T-helper 1 cell treated with Interleukin-12 subunit alpha and Interleukin-12 subunit beta and Interleukin-4 antibody, amounts not matched to agents 30 ng/mL and 1 ng/mL, for 36 hours (primary cell): Measurements from ENCODE around the gene SCAND1. TPM values are rescaled to one million over a fixed set of nuclear protein-coding genes. Genes with fewer than 3 reads are reported as not detected.
"Not testable (repeated sequence)": the region's sequence is repeated elsewhere in the genome, so short reads cannot be mapped to it uniquely, and the experiment has no call there.

Experiments
- intact Hi-C: fragments of 100-400 bp; cut with micrococcal nuclease; formaldehyde crosslinking; loops from one replicate; pipeline ENCODE4 v1.15.1; 2024
- total RNA-seq: library from RNA; stranded (reverse); gene quantifications from 2 replicates; pipeline ENCODE4 v1.2.3, GENCODE V29; 2022

SCAND1 gene
- total RNA-seq, result 41.0 and 43.3 TPM in 2 replicates

DNA sequence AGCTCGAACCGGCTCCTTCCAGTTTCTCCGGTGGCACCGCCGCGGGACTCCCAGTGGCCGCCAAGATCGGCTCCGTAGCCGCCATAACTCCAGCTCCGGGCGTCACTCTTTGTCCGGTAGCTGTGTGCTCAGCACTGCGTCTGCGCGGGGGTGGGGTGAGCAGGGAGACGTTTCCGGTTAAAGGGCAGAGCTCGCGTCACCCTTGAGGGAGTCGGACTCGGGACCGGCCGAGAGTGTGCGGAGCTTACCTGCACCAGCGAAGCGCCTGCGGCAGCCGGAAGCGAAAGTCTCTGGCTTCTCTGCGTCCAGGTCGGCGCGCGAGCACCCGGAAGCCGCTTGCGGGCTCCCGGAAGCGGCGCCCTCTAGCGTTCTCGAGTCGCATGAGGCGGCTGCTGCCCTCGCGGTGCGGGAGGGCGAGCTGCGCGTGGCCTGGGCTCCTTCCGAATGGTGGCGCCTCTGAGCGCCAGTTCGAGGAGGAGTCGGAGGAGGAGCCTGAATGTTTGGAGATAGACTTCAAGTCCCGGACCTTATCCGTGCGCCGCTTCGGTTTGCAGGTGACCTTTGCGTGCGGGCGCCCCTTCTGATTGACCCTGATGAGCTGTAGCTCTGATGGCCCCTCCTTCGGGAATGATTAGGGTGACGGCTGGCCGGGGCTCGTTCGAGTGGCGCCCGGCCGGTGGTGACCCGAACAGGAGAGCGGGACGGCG lies at the start of gene SCAND1:
SCAND1 (minus strand) TSS at position 303 of the 707 bp plus-strand sequence; CDS start at position 85, 218 bp downstream.
- intact Hi-C loops, result loop anchor here (1.0 to 10.0 kb wide), 16 partner anchors 41 to 1960 kb away; partner anchors contain the start of genes CEP250, CPNE1, EDEM2 and EIF6

DNA sequence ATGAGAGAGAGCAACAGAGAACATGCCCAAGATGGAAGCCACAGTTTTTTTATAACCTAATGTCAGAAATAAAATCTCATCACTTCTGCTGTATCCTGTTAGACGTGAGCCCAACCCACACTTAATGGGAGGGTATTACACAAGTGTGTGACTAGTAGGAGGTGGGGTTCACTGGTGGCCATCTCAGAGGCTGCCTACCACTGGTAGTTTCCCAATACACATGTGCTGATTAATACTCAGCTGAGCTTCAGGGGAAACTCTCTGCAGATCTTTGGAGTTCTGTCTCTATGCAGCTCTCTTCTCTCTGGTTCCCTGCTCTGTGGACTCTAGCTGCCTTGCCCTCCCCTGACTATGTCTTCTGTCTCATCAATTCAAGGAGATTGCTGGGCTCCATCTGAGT lies 49.7 kb upstream of the SCAND1 start:
- intact Hi-C loops, result no loop called here

DNA sequence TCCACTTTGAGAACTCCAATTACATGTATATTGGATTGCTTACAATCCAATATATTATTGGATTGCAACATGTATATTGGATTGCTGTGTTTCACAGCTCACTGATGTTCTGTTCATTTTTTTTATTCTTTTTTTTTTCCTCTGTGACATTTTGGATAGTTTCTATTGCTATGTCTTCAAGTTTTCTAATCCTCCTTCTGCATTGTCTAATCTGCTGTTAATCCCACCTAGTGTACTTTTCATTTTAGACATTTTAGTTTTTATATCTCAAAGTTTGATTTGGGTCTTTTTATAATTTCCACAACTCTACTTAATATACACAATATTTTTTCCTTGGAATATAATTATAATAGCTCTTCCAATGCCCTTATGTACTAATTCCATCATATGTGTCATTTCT lies 48.6 kb upstream of the SCAND1 start:
- intact Hi-C loops, result no loop called here

DNA sequence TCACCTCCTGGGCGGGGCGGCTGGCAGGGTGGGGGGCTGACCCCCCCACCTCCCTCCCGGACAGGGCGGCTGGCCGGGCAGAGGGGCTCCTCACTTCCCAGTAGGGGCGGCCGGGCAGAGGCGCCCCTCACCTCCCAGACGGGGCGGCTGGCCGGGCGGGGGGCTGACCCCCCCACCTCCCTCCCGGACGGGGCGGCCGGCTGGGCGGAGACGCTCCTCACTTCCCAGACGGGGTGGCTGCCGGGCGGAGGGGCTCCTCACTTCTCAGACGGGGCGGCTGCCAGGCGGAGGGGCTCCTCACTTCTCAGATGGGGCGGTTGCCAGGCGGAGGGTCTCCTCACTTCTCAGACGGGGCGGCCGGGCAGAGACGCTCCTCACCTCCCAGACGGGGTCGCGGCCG lies 47.0 kb upstream of the SCAND1 start:
- intact Hi-C loops, result not testable (repeated sequence)

DNA sequence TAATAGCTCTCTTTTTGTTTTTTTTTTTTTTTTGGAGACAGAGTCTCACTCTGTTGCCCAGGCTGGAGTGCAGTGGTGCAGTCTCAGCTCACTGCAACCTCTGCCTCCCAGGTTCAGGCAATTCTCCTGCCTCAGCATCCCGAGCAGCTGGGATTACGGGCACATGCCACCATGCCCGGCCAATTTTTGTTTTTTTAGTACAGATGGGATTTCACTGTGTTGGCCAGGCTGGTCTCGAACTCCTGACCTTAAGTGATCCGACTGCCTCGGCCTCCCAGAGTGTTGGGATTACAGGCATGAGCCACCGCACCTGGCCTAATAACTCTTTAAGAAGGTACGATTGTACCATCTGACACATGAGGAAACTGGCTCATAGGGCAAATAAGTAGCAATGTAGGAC lies 42.2 kb upstream of the SCAND1 start:
- intact Hi-C loops, result not testable (repeated sequence)

DNA sequence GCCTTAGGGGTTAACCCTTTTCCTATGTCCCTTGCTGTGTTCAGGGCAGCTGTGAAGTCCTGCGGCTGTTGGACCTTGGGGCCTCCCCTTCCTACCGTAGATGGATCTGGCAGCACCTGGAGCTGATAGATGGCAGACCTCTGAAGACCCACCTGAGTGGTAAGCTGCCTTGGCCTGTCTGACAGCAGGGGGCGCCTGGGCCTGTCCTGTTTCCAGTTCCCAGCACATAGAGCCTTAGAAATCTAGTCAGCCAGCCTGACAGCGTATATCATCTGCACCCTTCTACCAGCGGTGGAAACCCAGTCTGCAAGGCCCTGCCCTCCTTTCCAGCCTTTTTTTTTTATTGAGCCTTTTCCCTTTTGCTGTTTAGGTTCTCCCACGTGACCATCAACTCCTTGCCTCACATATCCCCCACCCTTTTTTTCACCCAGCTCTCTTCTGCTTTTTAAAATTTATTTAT lies 40.7 kb upstream of the SCAND1 start:
- intact Hi-C loops, result loop anchor here (1.0 kb wide), 4 partner anchors 41 to 444 kb away; partner anchors contain the start of gene SCAND1

DNA sequence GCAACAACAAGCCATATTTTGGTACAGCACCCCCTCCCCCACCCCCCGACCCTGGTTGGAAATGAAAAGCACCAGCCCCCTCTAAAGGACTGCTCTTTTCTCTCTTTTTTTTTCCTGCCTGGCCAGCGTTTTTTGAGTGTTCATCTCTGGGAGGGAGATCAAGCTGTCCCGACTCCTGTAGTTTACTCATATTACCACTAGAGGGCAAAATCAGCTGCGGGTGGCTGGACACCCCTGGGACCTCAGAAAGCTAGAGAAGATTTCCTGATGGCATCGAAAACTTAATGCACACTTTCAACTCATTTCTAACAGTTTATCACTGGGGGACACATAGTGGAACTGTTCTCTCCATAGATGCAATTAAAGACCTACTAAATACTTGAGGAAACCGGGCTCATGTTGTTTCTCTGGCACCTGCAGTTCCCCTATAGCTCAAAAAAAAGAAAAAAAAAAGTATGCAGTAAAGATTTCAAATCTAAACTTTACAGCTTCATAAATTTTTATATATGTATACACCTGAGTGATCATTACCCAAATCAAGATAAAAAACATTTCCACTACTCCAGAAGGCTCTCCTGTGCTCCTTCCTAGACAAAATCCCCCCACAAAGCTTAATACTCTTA lies 38.5 kb upstream of the SCAND1 start:
- intact Hi-C loops, result loop anchor here (1.0 to 2.0 kb wide), 3 partner anchors 72 to 530 kb away; no protein-coding TSS in a partner anchor

DNA sequence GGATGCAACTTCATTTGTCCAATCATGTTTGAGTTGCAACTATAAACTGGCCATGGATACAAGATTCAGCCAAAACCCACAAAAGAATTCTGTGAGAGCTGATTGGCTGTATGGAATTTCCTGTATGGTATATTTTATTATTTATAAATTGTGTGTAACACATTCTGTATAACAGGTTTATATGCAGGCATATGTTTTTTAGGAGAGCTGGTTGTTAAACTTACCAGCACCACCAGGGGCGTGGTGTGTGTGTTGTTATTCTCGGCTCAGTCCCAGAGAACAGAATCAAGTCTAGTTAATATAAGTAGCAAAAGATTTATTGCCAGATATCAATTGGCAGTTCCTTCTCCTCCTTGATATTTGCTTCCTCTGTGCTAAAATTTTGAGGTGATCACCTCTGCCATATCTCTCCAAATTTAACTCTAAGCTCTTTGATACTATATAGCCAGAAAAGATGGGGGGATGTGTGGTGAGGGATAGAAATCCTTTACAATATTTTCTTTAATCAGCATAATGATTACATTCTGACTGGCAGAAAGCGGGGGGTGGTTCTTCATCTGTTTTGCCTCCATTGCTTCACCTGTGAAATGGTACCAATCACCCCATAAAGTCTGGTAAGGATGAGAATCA lies 37.0 kb upstream of the SCAND1 start:
- intact Hi-C loops, result no loop called here

DNA sequence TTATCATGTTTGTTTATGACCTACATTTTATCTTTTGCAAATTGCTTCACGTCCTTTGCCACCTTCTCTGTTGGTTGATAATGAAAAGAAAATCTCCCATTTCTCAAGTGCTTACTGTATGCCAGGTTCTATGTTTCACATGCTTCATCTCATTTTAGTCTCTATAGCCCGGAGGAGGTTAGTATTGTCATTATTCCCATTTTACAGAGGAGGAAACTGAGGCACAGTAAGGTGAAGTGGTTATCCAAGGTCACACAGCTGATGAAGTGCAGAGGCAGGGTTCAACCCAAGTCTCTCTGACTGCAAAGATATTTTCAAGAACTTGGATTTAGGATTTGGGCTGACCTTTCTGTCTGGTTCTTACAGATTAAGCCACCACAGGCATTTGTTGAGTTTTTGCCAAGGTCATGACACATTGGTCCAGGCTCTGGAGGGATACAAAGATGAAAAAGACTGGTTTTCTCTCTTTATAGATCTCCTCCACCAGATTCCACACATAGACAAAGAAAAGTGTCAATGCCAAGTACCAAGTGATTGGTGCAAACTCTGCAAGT lies 34.7 kb upstream of the SCAND1 start:
- intact Hi-C loops, result no loop called here

DNA sequence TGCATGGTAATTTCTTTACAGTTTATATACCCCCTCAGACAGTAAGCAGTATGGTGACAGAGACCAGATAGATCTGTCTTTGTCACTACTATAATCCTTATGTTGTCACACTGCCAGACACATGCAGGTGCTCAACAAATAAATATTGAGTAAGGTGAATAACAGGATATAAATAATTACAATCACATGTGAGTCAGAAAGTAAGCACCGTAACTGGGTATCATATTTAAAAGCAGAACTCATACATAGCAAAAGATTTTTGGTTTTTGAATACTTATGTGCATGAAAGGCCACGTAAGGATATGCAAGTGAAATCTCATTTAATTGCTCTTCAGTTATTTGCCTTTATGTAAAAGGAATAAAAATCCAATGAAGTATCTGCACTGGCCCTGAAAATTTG lies 31.5 kb upstream of the SCAND1 start:
- intact Hi-C loops, result no loop called here

DNA sequence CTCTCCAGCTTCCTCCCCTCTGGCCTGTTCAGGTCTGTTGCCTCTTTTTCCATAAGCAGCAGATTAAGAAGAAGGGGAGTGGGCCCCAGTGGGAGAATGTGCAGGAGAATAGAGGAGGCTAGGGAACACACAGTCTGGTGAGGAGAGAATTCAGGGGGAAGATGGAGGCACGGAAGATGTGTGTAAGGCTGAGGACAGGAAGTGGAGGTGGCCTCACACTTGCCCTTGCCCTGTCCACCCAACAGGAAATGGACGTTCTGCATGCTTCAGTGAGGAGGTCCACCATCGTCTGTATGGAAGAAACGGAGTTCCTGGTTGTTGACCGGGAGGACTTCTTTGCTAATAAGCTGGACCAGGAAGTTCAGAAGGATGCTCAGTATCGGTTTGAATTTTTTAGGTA lies 30.1 kb upstream of the SCAND1 start:
- intact Hi-C loops, result no loop called here

DNA sequence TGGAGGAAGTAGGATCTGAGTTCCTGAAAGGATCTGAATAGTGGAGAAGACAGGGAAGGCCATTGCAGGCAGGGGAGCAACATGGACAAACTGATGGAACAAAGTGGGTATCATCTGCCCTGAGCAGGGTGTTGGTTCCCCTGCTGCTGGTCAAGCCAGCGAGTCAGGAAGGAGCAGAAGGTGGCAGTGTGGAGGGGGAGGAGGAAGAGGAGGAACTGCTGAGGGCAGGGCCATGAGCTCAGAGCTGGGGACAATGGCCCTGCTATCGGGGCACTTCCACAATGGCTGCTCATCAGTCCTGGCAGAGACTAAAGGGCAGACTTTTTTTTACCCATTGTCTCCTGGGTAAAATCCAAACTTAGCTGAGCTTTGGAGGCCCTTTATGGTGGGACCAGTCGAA lies 27.7 kb upstream of the SCAND1 start:
- intact Hi-C loops, result no loop called here

DNA sequence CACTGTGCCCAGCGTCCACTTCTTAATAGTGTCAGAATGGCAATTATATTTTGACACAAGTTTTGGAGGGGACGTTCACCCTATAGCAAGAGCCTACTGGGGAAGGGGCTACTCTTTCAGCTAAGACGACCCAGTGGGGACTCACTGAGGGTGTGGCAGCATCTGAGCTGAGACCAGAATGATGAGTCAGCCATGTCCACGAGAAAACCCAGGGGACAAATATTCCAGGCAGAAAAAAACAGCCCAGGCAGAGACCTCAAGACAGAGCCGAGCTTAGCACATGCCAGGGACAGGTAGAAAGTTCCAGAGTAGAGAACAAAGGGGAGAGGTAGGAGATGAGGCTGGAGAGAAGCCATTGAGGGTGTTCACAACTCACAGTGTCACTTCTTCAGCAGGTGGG lies 25.2 kb upstream of the SCAND1 start:
- intact Hi-C loops, result no loop called here

DNA sequence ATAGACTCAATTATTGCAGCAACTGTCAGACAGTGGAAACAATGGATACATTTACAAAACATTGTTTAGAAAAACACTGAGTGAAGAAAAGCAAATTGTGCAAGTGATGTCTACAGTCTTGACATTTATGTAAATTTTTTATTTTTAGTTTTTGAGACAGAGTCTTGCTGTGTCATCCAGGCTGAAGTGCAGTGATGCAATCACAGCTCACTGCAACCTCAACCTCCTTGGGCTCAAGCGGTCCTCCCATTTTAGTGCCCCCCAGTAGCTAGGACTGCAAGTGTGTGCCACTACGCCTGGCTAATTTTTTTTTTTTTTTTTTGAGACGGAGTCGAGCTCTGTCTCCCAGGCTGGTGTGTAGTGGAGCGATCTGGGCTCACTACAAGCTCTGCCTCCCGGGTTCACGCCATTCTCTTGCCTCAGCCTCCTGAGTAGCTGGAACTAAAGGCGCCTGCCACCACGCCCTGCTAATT lies 23.8 kb upstream of the SCAND1 start:
- intact Hi-C loops, result no loop called here

DNA sequence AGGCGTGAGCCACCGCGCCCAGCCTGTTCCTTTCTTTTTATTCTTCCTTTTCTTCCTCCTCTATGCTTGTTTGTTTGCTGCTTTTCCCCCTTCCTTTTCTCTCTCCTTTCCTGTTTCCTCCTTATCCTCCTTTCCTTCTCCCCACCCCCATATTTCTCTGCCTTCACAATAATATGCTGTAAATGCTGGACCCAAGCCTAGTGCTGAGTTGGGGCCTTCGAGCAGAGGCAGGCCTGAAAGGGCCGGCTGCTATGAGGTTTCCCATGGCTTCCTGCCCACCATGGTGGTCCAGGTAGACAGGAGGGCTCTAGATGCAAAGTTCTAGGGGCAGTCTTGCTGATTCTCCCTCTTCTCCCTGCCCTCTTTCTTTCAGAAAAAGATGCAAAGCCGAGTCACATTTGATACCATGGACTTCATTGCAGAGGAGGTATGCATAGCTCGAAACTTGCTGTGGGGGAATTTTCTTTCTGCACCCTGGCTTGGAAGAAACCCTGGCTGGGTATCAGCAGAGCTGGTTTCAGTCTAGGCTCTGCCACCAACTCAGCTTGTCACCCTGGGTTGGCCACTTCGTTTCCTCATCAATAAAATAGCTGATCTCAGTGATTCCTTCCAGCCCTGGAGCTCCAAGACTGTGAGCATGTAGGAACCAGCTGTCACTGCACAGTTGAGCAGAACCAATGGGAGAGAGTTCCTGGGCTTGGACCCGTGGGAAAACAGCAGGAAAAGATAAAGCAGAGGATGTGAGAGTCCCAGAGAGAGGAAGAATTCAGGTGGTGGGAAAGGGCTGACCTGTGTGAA lies 21.5 kb upstream of the SCAND1 start:
- intact Hi-C loops, result no loop called here

DNA sequence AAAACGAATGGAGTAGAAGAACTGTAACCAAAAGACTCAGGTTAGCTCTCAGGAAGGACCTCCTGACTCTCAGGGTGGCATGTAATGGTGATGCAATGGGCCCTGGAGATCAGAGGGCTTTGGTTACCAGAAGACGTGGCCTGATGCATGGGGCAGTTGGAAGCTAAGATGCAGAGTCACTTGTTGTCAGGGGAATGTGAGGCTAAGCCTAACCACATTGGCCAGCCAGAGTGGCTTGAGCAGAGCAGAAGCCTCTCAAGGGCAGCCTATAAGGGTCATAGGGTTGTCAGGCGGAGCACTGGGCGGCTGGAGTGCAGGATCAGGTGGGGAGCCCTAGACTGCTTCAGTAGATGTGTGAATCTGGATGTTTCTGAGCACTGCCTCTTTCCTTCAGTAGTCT lies 20.0 kb upstream of the SCAND1 start:
- intact Hi-C loops, result no loop called here

DNA sequence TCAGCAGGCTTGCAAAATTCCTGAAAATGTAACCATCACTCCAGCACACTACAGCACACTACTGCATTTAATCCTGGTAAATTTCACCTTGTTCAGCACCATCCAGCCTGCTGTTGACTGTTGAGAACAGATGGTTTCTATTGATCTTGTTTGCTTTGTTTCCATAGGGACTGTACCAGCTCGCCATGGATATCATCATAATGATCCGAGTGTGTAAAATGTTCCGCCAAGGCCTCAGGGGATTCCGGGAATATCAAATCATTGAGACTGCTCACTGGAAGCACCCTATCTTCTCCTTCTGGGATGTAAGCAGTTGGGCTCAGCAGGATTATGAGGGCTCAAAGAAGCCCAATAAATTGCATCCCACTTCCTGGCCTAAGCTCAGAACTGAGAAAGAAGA lies 18.2 kb upstream of the SCAND1 start:
- intact Hi-C loops, result no loop called here

DNA sequence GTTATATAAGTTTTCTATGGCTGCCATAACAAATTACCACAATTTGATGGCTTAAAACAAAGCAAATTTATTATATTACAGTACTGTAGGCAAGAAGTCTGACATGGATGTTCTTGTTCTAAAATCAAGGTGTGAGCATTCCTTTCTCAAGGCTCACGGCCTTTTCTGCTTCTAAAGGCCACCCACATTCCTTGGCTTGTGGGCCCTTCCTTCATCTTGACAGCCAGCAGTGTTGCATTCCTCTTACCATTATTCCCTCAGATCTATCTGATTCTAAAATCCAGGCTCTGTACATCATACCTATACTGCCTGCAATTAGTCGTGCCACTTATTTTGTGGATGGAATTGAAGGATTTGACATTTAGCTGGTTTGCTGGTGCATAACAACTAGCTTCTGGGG lies 17.7 kb upstream of the SCAND1 start:
- intact Hi-C loops, result no loop called here

DNA sequence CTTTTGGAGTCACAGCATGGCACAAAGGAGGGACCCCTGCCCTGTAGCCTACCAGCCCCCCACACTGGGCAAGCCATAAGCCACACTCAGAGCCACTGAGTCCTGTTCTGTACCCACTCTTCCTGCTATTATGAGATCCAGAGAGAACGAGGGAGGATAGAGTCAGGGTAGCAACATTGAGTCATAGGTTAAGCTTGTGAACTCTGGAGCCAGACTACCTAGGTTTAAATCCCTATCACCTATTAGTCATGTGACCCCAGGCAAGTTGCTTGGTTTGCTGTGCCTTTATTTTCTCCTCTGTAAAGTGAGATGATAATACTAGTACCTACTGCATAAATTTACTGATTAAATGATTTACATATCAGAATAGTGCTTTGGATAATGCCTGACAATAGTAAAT lies 14.6 kb upstream of the SCAND1 start:
- intact Hi-C loops, result no loop called here

DNA sequence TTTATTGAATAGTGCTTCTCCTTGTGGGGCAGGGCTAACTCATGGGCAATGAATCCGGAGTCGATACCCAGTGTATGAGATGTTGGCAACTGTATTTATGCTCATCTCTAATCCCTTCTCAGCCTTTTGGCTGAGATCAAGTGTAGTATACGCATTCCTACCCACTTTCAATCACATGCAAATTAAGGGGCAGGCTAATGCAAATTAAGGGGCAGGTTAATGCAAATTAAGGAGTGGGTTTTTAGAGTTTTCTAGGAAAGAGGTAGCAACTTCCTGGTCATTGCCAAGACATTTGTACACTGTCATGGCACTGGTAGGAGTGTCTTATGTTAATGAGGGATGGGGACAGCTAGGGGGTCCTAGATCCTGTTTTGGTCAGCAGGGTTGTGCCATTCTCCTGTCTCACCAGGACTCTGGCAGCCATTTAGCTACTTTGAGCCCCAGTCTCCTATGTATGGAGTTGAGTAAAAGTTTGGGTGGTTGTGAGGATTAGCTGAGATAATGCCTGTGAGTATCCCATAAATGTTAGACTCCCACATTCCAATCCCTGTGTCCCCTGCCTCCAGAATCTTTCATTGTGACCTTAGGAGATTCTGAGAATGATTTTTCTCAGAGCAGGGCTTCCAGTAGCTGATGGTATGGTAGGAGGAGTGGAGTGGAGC lies 13.8 kb upstream of the SCAND1 start, which contains the start of gene CNBD2:
CNBD2 (plus strand) TSS at position 612 of the 662 bp plus-strand sequence. CDS start 173 bp downstream, outside the sequence.
- intact Hi-C loops, result no loop called here
